Measurements from ENCODE around the gene AP3S1. TPM values are rescaled to one million over a fixed set of nuclear protein-coding genes. Genes with fewer than 3 reads are reported as not detected.

AP3S1 gene
- total and polyA plus RNA-seq, 2 of the 13 experiments (the other 11 are each of a cell fraction or from before 2014, with no cell fraction given), result 50.5 to 85.9 TPM

DNA sequence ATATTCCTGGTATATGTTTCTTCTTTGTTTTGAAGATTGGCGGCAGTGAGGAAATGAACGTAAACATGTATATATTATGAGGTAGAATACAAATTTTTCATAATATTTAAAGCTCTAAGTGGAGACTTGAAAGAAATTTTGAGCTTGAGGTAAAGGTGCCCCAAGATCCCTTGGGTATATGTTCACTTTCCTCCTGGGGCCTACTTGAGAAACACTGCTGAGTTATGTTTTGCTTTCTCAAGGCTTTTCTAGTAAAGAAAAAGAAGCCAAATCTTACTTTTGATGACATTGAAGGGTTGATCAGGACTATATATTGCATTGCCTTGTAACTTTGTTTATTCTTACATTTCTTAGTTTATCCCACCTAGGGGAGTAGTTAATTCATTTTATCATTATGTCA lies 30.7 kb downstream of the AP3S1 start:
- Histone ChIP-seq H3K27me3 (ENCODE audit: control insufficient read depth in 1 of 2, insufficient read depth in 2 of 2, low read length in 2 of 2) (no peaks in the 10 kb centered on the region), H3K4me3 (replicated peaks in 1 of 3; ENCODE audit: insufficient read depth in 1 of 3, low read depth in 2 of 3, low read length in 3 of 3) (no peak overlapping the region), H3K9ac (ENCODE audit: insufficient read depth, low read depth, low read length) (no peak overlapping the region), H3K4me1 (ENCODE audit: insufficient read depth, low read length) (no peaks in the 10 kb centered on the region), H3K79me2 (ENCODE audit: insufficient read depth, low read length) (no peaks in the 10 kb centered on the region), H3K36me3 (replicated peaks in 1 of 2; ENCODE audit: control insufficient read depth in 1 of 2, insufficient read depth in 2 of 2, low read length in 2 of 2) (peaks cover 3 to 24% of the 10 kb centered on the region in 2 experiments), H3K4me2 (ENCODE audit: low read depth, low read length) (no peak overlapping the region), H3K27ac (ENCODE audit: extremely low read length, insufficient read depth, low read length) (no peak overlapping the region), H2AFZ (ENCODE audit: low read length) (no peak overlapping the region), H4K20me1 (ENCODE audit: insufficient read depth, low read length) (no peaks in the 10 kb centered on the region), H3K9me3 (ENCODE audit: low read length) (no peaks in the 10 kb centered on the region)
- ATAC-seq (no peak), DNase-seq (ENCODE audit: low spot score) (no peak), FAIRE-seq (no peak)
- POLR2A ChIA-PET, result no interaction called here
- 97% methylated on average over 2 of the region's 2 CpGs for WGBS (ENCODE audit: low lambda C conversion rate)
- no TSS peak for BruUV-seq (replicated peaks)
- CTCF ChIA-PET (ENCODE audit: low intra/inter-chr PET ratio, low total read pairs), result no interaction called here
- TF ChIP-seq, protein P1, sequence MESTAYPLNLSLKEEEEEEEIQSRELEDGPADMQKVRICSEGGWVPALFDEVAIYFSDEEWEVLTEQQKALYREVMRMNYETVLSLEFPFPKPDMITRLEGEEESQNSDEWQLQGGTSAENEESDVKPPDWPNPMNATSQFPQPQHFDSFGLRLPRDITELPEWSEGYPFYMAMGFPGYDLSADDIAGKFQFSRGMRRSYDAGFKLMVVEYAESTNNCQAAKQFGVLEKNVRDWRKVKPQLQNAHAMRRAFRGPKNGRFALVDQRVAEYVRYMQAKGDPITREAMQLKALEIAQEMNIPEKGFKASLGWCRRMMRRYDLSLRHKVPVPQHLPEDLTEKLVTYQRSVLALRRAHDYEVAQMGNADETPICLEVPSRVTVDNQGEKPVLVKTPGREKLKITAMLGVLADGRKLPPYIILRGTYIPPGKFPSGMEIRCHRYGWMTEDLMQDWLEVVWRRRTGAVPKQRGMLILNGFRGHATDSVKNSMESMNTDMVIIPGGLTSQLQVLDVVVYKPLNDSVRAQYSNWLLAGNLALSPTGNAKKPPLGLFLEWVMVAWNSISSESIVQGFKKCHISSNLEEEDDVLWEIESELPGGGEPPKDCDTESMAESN (CRISPR knock-in tag; conservative IDR thresholded peaks at IDR 0.05), result no peak
- no peak for TF ChIP-seq FOXA1 (IDR thresholded peaks at IDR 0.05)
- TF ChIP-seq FOXA1 (CRISPR knock-in tag; IDR thresholded peaks at IDR 0.05), result no peak
- no peak for TF ChIP-seq ZNF335 (CRISPR knock-in tag; IDR thresholded peaks at IDR 0.05)
- no peak for TF ChIP-seq ZNF24 (IDR thresholded peaks at IDR 0.05)
- TF ChIP-seq FOXC1 (CRISPR knock-in tag; IDR thresholded peaks at IDR 0.05; ENCODE audit: borderline replicate concordance), result no peak
- no peak for TF ChIP-seq NFKBIZ (CRISPR knock-in tag; IDR thresholded peaks at IDR 0.05)
- TF ChIP-seq ZNF792 (CRISPR knock-in tag; IDR thresholded peaks at IDR 0.05), result no peak
- TF ChIP-seq, protein P2, sequence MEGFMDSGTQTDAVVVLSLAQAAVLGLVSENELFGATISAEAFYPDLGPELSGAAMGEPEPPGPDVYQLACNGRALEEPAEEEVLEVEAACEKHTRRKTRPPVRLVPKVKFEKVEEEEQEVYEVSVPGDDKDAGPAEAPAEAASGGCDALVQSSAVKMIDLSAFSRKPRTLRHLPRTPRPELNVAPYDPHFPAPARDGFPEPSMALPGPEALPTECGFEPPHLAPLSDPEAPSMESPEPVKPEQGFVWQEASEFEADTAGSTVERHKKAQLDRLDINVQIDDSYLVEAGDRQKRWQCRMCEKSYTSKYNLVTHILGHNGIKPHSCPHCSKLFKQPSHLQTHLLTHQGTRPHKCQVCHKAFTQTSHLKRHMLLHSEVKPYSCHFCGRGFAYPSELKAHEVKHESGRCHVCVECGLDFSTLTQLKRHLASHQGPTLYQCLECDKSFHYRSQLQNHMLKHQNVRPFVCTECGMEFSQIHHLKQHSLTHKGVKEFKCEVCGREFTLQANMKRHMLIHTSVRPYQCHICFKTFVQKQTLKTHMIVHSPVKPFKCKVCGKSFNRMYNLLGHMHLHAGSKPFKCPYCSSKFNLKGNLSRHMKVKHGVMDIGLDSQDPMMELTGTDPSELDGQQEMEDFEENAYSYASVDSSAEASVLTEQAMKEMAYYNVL (CRISPR knock-in tag; IDR thresholded peaks at IDR 0.05; ENCODE audit: borderline replicate concordance), result no peak
- TF ChIP-seq KDM2A (CRISPR knock-in tag; IDR thresholded peaks at IDR 0.05; ENCODE audit: borderline replicate concordance, low read depth), result no peak
- intact Hi-C loops (cut with micrococcal nuclease; ENCODE audit: unreplicated experiment), result no loop called here
- in situ Hi-C loops (cut with HindIII; ENCODE audit: extremely low pct_ligation_motif_present, low pct_unique_long_range_greater_than_20kb), result no loop called here

Data from HepG2 (cell line).